SK-N-SH treated with all-trans-retinoic acid at 6 μM for 48 hours (cell line): Measurements from ENCODE around the gene ABHD17C.
A peak's percentile ranks its signal among the peaks of the same experiment; 100 is the strongest.

ENCODE experiments used
- ATAC-seq: fragments of 200-7000 bp; cut with Tn5 transposase; 3 replicates; pipeline ENCODE4 v1.9.1; 2020; ENCODE audit warnings: mild to moderate bottlenecking, moderate library complexity
- ARNTL ChIP-seq: fragments of 450-650 bp; formaldehyde crosslinking; IDR thresholded peaks from 2 replicates; pipeline ENCODE4 v1.5.0; 2020; ENCODE audit warnings: low read depth, mild to moderate bottlenecking, moderate library complexity, borderline replicate concordance
- BACH2 ChIP-seq: fragments of 250-450 bp; sonication (Bioruptor Pico); IDR thresholded peaks from 2 replicates; pipeline ENCODE4 v1.9.0; 2021; ENCODE audit warnings: mild to moderate bottlenecking, borderline replicate concordance
- CSDC2 ChIP-seq: fragments of 250-450 bp; sonication (Bioruptor Pico); IDR thresholded peaks from 2 replicates; pipeline ENCODE4 v1.5.0; 2020; ENCODE audit warnings: mild to moderate bottlenecking, moderate library complexity
- ESRRG ChIP-seq: fragments of 250-450 bp; sonication (Bioruptor Pico); IDR thresholded peaks from 2 replicates; pipeline ENCODE4 v1.6.1; 2021; ENCODE audit warnings: mild to moderate bottlenecking
- GLIS3 ChIP-seq: fragments of 250-450 bp; sonication (Bioruptor Pico); IDR thresholded peaks from 2 replicates; pipeline ENCODE4 v1.5.0; 2020; ENCODE audit warnings: mild to moderate bottlenecking, moderate library complexity
- ISL1 ChIP-seq: fragments of 250-450 bp; sonication (Bioruptor Pico); IDR thresholded peaks from 2 replicates; pipeline ENCODE4 v2.1.2; 2022; ENCODE audit warnings: mild to moderate bottlenecking, moderate library complexity
- OSR1 ChIP-seq: fragments of 250-450 bp; sonication (Bioruptor Pico); IDR thresholded peaks from 2 replicates; pipeline ENCODE4 v1.8.0; 2022; ENCODE audit warnings: moderate library complexity, mild to moderate bottlenecking, inconsistent platforms
- PPARA ChIP-seq: fragments of 250-450 bp; sonication (Bioruptor Pico); IDR thresholded peaks from 2 replicates; pipeline ENCODE4 v1.5.0; 2020; ENCODE audit warnings: mild to moderate bottlenecking, borderline replicate concordance
- RARB ChIP-seq: fragments of 250-450 bp; sonication (Bioruptor Pico); IDR thresholded peaks from 2 replicates; pipeline ENCODE4 v1.8.0; 2021; ENCODE audit warnings: mild to moderate bottlenecking, moderate library complexity
- SNAI2 ChIP-seq: fragments of 250-450 bp; sonication (Bioruptor Pico); IDR thresholded peaks from 2 replicates; pipeline ENCODE4 v1.5.0; 2020; ENCODE audit warnings: mild to moderate bottlenecking, moderate library complexity
- TCF4 ChIP-seq: fragments of 250-450 bp; sonication (Bioruptor Pico); IDR thresholded peaks from 2 replicates; pipeline ENCODE4 v1.8.0; 2021; ENCODE audit warnings: mild to moderate bottlenecking, moderate library complexity, borderline replicate concordance
- TOX ChIP-seq: fragments of 250-450 bp; sonication (Bioruptor Pico); IDR thresholded peaks from 2 replicates; pipeline ENCODE4 v1.8.0; 2021; ENCODE audit warnings: mild to moderate bottlenecking, moderate library complexity, borderline replicate concordance
- ZC3H10 ChIP-seq: fragments of 250-450 bp; sonication (Bioruptor Pico); IDR thresholded peaks from 2 replicates; pipeline ENCODE4 v1.5.1; 2021; ENCODE audit warnings: mild to moderate bottlenecking, moderate library complexity
- ZFP3 ChIP-seq: fragments of 250-450 bp; sonication (Bioruptor Pico); IDR thresholded peaks from 2 replicates; pipeline ENCODE4 v1.5.0; 2020; ENCODE audit warnings: mild to moderate bottlenecking, moderate library complexity
- ZFP30 ChIP-seq: fragments of 450-650 bp; formaldehyde crosslinking; IDR thresholded peaks from 2 replicates; pipeline ENCODE4 v1.5.0; 2022; ENCODE audit warnings: mild to moderate bottlenecking, moderate library complexity
- ZNF70 ChIP-seq: fragments of 450-650 bp; formaldehyde crosslinking; IDR thresholded peaks from 2 replicates; pipeline ENCODE4 v1.5.0; 2020; ENCODE audit warnings: mild to moderate bottlenecking, moderate library complexity
- ZNF8 ChIP-seq: fragments of 450-650 bp; formaldehyde crosslinking; IDR thresholded peaks from 2 replicates; pipeline ENCODE4 v1.5.0; 2020; ENCODE audit warnings: mild to moderate bottlenecking, moderate library complexity
- TF ChIP-seq, protein P1 (sequence below): fragments of 250-450 bp; sonication (Bioruptor Pico); IDR thresholded peaks from 2 replicates; pipeline ENCODE4 v1.5.1; 2021; ENCODE audit warnings: mild to moderate bottlenecking, moderate library complexity
- TF ChIP-seq, protein P2 (sequence below): fragments of 250-450 bp; sonication (Bioruptor Pico); IDR thresholded peaks from 2 replicates; pipeline ENCODE4 v1.5.0; 2020; ENCODE audit warnings: mild to moderate bottlenecking, moderate library complexity
- TF ChIP-seq, protein P3 (sequence below): fragments of 250-450 bp; sonication (Bioruptor Pico); IDR thresholded peaks from 2 replicates; pipeline ENCODE4 v1.8.0; 2021; ENCODE audit warnings: low read depth, mild to moderate bottlenecking, moderate library complexity, borderline replicate concordance
- TF ChIP-seq, protein P4 (sequence below): fragments of 250-450 bp; sonication (Bioruptor Pico); IDR thresholded peaks from 2 replicates; pipeline ENCODE4 v1.5.1; 2020; ENCODE audit warnings: low read depth, mild to moderate bottlenecking, moderate library complexity

Gene ABHD17C

DNA sequence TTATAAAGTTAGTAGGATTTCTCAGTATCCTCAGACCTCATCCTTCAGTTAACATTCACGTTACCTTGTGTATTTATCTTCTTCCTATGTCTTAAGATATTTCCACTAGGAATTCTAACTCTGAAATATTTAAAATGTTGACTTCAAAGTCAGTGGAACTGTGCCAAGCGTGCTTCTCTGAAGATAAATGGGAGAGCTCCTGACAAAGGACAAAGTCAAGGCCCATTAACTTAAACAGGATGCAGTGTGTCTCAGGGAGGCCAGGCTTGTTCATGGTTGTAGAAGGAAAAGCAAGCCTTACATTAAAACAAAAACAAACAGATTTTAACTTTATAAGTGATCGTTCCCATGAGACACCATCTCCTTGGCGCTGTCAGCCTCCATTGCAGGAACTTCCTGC, 41.5 kb downstream of the ABHD17C start:
- TF ChIP-seq PPARA (CRISPR knock-in tag) (no peak), ISL1 (CRISPR knock-in tag) (peak; percentile 50; the same call in 1 of the 2 replicates)
- peak; percentile 73 for ATAC-seq

DNA sequence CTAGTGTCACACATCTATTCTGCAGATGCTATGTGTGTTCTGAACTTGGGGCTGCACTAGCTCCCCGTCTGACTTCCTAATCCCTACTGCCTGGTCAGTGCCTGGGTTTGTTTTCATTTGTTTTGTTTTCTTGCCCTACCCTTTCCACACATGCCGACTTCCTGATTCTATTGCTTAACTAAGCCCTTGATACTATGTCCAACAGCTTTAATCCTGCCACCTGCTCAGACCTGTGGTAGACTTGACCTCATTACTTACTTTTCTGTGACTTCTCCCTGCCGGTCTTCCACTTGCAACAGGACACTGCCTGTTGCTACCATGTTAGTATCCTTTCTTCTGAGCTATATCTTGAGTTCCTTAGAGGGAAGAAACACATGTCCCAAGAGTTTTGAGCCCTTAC, 44.8 kb downstream of the ABHD17C start:
- no peak for ATAC-seq
- TF ChIP-seq TCF4 (CRISPR knock-in tag) (no peak), SNAI2 (CRISPR knock-in tag) (no peak), ZNF70 (CRISPR knock-in tag) (no peak), ZFP30 (CRISPR knock-in tag) (no peak), TOX (CRISPR knock-in tag) (no peak), ZC3H10 (no peak), GLIS3 (CRISPR knock-in tag) (no peak), BACH2 (CRISPR knock-in tag) (no peak), ESRRG (CRISPR knock-in tag) (no peak)
- TF ChIP-seq, protein P1, sequence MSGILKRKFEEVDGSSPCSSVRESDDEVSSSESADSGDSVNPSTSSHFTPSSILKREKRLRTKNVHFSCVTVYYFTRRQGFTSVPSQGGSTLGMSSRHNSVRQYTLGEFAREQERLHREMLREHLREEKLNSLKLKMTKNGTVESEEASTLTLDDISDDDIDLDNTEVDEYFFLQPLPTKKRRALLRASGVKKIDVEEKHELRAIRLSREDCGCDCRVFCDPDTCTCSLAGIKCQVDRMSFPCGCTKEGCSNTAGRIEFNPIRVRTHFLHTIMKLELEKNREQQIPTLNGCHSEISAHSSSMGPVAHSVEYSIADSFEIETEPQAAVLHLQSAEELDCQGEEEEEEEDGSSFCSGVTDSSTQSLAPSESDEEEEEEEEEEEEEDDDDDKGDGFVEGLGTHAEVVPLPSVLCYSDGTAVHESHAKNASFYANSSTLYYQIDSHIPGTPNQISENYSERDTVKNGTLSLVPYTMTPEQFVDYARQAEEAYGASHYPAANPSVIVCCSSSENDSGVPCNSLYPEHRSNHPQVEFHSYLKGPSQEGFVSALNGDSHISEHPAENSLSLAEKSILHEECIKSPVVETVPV (CRISPR knock-in tag): no peak
- TF ChIP-seq, protein P2, sequence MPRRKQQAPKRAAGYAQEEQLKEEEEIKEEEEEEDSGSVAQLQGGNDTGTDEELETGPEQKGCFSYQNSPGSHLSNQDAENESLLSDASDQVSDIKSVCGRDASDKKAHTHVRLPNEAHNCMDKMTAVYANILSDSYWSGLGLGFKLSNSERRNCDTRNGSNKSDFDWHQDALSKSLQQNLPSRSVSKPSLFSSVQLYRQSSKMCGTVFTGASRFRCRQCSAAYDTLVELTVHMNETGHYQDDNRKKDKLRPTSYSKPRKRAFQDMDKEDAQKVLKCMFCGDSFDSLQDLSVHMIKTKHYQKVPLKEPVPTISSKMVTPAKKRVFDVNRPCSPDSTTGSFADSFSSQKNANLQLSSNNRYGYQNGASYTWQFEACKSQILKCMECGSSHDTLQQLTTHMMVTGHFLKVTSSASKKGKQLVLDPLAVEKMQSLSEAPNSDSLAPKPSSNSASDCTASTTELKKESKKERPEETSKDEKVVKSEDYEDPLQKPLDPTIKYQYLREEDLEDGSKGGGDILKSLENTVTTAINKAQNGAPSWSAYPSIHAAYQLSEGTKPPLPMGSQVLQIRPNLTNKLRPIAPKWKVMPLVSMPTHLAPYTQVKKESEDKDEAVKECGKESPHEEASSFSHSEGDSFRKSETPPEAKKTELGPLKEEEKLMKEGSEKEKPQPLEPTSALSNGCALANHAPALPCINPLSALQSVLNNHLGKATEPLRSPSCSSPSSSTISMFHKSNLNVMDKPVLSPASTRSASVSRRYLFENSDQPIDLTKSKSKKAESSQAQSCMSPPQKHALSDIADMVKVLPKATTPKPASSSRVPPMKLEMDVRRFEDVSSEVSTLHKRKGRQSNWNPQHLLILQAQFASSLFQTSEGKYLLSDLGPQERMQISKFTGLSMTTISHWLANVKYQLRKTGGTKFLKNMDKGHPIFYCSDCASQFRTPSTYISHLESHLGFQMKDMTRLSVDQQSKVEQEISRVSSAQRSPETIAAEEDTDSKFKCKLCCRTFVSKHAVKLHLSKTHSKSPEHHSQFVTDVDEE (CRISPR knock-in tag): no peak
- TF ChIP-seq, all 23 proteins: peak for 0

DNA sequence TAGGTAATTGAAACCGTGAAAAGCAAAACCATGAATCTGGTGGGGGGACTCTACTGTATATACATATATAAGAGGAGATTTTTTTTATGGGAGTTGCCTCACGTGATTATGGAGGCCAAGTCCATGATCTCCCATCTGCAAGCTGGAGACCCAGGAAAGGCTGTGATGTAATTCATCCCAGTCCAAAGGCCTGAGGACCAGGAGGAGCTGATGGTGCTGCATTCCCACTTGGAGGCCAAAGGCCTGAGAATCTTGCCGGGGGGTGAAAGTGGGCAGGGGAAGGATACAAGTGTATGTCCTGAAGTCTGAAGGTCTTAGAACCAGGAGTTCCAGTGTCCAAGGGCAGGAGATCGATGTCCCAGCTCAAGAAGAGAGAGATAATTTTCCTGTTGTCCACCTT, 47.0 kb downstream of the ABHD17C start:
- ATAC-seq: no peak
- TF ChIP-seq PPARA (CRISPR knock-in tag) (no peak), ESRRG (CRISPR knock-in tag) (no peak), ZFP3 (CRISPR knock-in tag) (no peak), ZC3H10 (no peak), SNAI2 (CRISPR knock-in tag) (no peak), ZFP30 (CRISPR knock-in tag) (no peak), TOX (CRISPR knock-in tag) (no peak), BACH2 (CRISPR knock-in tag) (no peak), ZNF8 (no peak), ARNTL (CRISPR knock-in tag) (no peak), ZNF70 (CRISPR knock-in tag) (no peak), GLIS3 (CRISPR knock-in tag) (no peak), RARB (no peak), ISL1 (CRISPR knock-in tag) (no peak), OSR1 (CRISPR knock-in tag) (no peak), CSDC2 (no peak)
- TF ChIP-seq, protein P1 (CRISPR knock-in tag): no peak
- TF ChIP-seq, protein P2 (CRISPR knock-in tag): no peak
- TF ChIP-seq, protein P3, sequence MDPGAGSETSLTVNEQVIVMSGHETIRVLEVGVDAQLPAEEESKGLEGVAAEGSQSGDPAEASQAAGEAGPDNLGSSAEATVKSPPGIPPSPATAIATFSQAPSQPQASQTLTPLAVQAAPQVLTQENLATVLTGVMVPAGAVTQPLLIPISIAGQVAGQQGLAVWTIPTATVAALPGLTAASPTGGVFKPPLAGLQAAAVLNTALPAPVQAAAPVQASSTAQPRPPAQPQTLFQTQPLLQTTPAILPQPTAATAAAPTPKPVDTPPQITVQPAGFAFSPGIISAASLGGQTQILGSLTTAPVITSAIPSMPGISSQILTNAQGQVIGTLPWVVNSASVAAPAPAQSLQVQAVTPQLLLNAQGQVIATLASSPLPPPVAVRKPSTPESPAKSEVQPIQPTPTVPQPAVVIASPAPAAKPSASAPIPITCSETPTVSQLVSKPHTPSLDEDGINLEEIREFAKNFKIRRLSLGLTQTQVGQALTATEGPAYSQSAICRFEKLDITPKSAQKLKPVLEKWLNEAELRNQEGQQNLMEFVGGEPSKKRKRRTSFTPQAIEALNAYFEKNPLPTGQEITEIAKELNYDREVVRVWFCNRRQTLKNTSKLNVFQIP: no peak
- TF ChIP-seq, protein P4, sequence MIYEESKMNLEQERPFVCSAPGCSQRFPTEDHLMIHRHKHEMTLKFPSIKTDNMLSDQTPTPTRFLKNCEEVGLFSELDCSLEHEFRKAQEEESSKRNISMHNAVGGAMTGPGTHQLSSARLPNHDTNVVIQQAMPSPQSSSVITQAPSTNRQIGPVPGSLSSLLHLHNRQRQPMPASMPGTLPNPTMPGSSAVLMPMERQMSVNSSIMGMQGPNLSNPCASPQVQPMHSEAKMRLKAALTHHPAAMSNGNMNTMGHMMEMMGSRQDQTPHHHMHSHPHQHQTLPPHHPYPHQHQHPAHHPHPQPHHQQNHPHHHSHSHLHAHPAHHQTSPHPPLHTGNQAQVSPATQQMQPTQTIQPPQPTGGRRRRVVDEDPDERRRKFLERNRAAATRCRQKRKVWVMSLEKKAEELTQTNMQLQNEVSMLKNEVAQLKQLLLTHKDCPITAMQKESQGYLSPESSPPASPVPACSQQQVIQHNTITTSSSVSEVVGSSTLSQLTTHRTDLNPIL: no peak
